C4-2B (cell line): ENCODE measurements around the gene KCNK17.

Experiments
- H3K27ac ChIP-seq: fragments of 450-650 bp; 2 replicates; pipeline ENCODE4 v1.5.1; 2017
- CTCF ChIP-seq: fragments of 450-650 bp; conservative IDR thresholded peaks from 2 replicates; pipeline ENCODE4 v1.5.1; 2017; ENCODE audit warnings: mild to moderate bottlenecking
- ZFX ChIP-seq: fragments of 450-650 bp; IDR thresholded peaks from 2 replicates; pipeline ENCODE4 v1.6.1; 2017

Gene KCNK17

DNA sequence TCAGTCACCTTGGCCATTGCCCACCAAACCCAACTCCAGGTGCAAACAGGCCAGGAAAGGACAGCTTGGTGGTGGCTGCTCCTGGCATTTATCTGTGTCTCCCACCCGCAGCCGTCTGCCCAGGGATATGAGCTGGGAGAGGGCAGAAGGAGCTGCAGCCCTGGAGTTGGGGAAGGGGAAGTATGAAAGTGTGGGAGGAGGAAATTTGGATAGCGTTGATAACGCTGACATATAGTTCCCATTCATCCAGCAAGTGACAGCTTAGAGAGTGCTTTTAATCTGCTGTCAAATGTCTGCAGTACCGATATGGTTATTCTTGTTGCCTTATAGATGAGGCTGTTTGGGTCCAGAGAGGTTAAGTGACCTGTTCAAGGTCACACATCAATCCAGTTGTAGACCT, 7.5 kb upstream of the KCNK17 start:
- TF ChIP-seq CTCF (no peak), ZFX (no peak)
- no peak overlapping the region for H3K27ac ChIP-seq

DNA sequence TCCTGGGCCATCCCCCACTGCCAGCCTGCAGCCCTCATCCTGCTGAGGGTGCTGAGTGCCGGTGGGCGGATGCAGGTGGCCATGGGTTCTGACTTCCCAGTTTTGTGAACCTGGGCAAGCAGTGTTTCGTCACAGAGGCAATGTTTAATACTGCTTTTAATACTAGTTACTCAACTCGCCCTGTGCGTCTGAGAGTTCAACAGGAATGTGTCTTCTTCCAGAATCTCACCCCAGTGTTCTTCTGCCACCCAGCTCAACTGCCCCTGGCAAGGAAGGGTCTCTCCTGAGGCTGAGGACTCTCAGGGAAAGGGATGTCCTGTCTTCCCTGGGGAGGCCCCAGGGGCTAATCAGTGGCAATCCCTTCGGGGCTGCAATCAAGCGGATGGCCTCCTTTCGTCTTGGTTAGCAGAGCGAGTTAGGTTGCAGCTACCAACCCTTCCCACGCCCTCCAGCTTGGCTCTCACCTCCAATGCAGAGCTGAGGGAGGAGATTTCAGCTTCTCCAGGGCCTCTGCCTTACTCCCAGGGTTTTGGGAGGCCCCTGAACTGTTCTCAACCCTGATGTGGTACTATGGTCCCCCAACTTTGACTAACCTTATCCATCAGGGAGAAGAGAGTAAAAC, 6.3 kb upstream of the KCNK17 start:
- no peak overlapping the region for H3K27ac ChIP-seq
- TF ChIP-seq ZFX (no peak), CTCF (no peak)

- TF ChIP-seq CTCF (no peak), ZFX (no peak)
- no peak overlapping the region for H3K27ac ChIP-seq
These were observed 5.6 kb upstream of the KCNK17 start for GRCh38 chr6:39319621-39320362.

- H3K27ac ChIP-seq = no peak overlapping the region
- TF ChIP-seq CTCF (no peak), ZFX (no peak)
These were observed 3.0 kb upstream of the KCNK17 start for GRCh38 chr6:39317256-39317655.

GRCh38 chr6:39313526-39314272, 520 bp downstream of the KCNK17 start:
- TF ChIP-seq ZFX = no peak
- TF ChIP-seq CTCF = no peak
- no peak overlapping the region for H3K27ac ChIP-seq

DNA sequence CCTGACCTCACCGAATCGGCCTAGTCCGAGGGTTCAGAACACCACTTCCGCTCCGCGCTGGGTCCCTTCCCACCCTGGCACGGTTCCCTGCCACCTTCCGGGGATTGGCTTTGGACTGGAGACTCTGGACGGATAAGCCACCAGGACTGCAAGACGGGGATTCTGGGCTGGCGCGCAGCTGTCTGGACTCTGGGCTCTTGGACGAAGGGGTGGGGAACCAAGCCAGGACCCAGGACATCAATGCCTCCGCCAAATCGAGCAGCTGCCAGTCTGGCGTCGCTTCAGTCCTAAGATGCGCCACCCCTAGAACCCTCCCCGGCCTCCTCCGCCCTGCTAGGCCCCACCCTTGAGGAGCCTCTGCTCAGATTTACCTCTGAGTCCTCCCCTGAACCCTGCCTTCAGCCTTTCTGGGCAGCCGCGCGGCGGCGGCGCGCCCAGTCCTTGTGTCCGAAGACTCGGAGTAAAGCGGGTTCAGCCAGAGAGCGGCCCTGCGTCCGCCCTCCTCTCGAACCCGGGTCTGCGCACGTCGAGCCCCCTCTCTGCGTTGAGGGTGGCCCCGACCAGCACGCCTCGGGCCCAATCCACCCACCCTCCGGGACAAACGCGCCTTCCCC, 1.2 kb downstream of the KCNK17 start:
- no peak for TF ChIP-seq CTCF
- no peak for TF ChIP-seq ZFX
- no peak overlapping the region for H3K27ac ChIP-seq

- no peak for TF ChIP-seq ZFX
- no peak for TF ChIP-seq CTCF
- no peak overlapping the region for H3K27ac ChIP-seq
These were observed 3.7 kb downstream of the KCNK17 start for GRCh38 chr6:39310542-39310941.
